ENCODE measurements around the gene P2RY10. TPM values are rescaled to one million over a fixed set of nuclear protein-coding genes. Genes with fewer than 3 reads are reported as not detected.

Gene P2RY10
- total and polyA plus RNA-seq, 2 of the 8 experiments (the other 6 are each of a cell fraction or from before 2014, with no cell fraction given): not detected

- TF ChIP-seq NANOG (IDR thresholded peaks at IDR 0.05; ENCODE audit: insufficient read depth, low read depth, low read length, poor library complexity, severe bottlenecking) (no peak), CEBPB (IDR thresholded peaks at IDR 0.05; ENCODE audit: low read depth, low read length) (no peak), ASH2L (IDR thresholded peaks at IDR 0.05; ENCODE audit: low read length) (no peak), EP300 (IDR thresholded peaks at IDR 0.05; ENCODE audit: borderline replicate concordance in 1 of 2, low read depth in 2 of 2, low read length in 2 of 2) (no peak), GABPA (IDR thresholded peaks at IDR 0.05; ENCODE audit: borderline replicate concordance, insufficient read depth, low read length) (no peak), CHD2 (IDR thresholded peaks at IDR 0.05; ENCODE audit: low read length) (no peak), CBX8 (IDR thresholded peaks at IDR 0.05; ENCODE audit: borderline replicate concordance, low read depth, low read length) (no peak), SIN3A (conservative IDR thresholded peaks at IDR 0.05 in 1 of 2, IDR thresholded peaks at IDR 0.05 in 1 of 2; ENCODE audit: low read depth in 1 of 2, low read length in 2 of 2) (no peak), SAP30 (IDR thresholded peaks at IDR 0.05; ENCODE audit: insufficient read depth, insufficient replicate concordance, low read length) (no peak), BACH1 (IDR thresholded peaks at IDR 0.05; ENCODE audit: low read length) (no peak), NRF1 (IDR thresholded peaks at IDR 0.05; ENCODE audit: low read depth, low read length) (no peak)
- Histone ChIP-seq H2BK12ac (ENCODE audit: low read depth, low read length) (no peak overlapping the region), H3K23me2 (ENCODE audit: low read depth, low read length) (no peaks in the 10 kb centered on the region), H2AFZ (ENCODE audit: low read length) (no peak overlapping the region), H3K36me3 (ENCODE audit: control insufficient read depth in 2 of 4, insufficient read depth in 4 of 4, low read length in 3 of 4) (no peaks in the 10 kb centered on the region), H3K9me3 (ENCODE audit: insufficient read depth in 2 of 2, low read depth in 1 of 2, low read length in 1 of 2) (no peaks in the 10 kb centered on the region), H4K91ac (replicated peaks; ENCODE audit: insufficient read length, low read length) (no peak overlapping the region), H3K79me1 (ENCODE audit: low read depth, low read length) (no peaks in the 10 kb centered on the region), H3K18ac (ENCODE audit: extremely low read depth, low read length) (no peak overlapping the region), H3K4me2 (ENCODE audit: insufficient read depth in 1 of 2, low read depth in 2 of 2, low read length in 2 of 2) (no peak overlapping the region), H2AK5ac (ENCODE audit: low read depth, low read length) (no peak overlapping the region), H3K4me3 (ENCODE audit: extremely low read depth in 1 of 4, insufficient read depth in 2 of 4, low read depth in 3 of 4, low read length in 4 of 4) (no peak overlapping the region), H4K5ac (ENCODE audit: insufficient read length, low read depth, low read length) (no peak overlapping the region), H3K56ac (replicated peaks; ENCODE audit: insufficient read length, low read depth, low read length) (no peak overlapping the region), H3K27me3 (replicated peaks in 1 of 4; ENCODE audit: control insufficient read depth in 3 of 4, extremely low read depth in 1 of 4, insufficient read depth in 3 of 4, low read length in 3 of 4) (no peaks in the 10 kb centered on the region), H2BK15ac (ENCODE audit: low read length) (no peak overlapping the region), H3K14ac (ENCODE audit: insufficient read length) (no peak overlapping the region), H3K4me1 (replicated peaks in 1 of 4; ENCODE audit: control insufficient read depth in 3 of 4, insufficient read depth in 4 of 4, low read length in 3 of 4) (no peaks in the 10 kb centered on the region), H3K4ac (replicated peaks; ENCODE audit: insufficient read length, low read depth, low read length) (no peak overlapping the region), H3K9ac (replicated peaks in 1 of 4; ENCODE audit: extremely low read depth in 1 of 4, low read depth in 3 of 4, low read length in 3 of 4) (no peak overlapping the region), H3K79me2 (ENCODE audit: control insufficient read depth in 1 of 2, insufficient read depth in 2 of 2, low read length in 2 of 2) (no peaks in the 10 kb centered on the region), H3K27ac (ENCODE audit: low read depth, low read length) (no peak overlapping the region), H2BK20ac (ENCODE audit: low read length) (no peak overlapping the region), H4K8ac (ENCODE audit: extremely low read depth, insufficient read depth, low read length) (no peak overlapping the region), H3K23ac (ENCODE audit: insufficient read length) (no peak overlapping the region), H4K20me1 (replicated peaks in 1 of 2; ENCODE audit: control insufficient read depth in 1 of 2, insufficient read depth in 2 of 2, low read length in 2 of 2) (no peaks in the 10 kb centered on the region), H2BK120ac (replicated peaks; ENCODE audit: low read depth, low read length) (no peak overlapping the region), H2BK5ac (ENCODE audit: low read depth, low read length) (no peak overlapping the region)
- 86% methylated on average over 1 of the region's 1 CpG; no CpG with 5 or more reads in 1 of the 2 experiments for WGBS, 2 experiments (ENCODE audit: extremely low coverage in 1 of 2, insufficient coverage in 1 of 2, insufficient read length in 1 of 2, insufficient replicate concordance in 2 of 2, low coverage in 1 of 2, low lambda C conversion rate in 2 of 2, missing lambda C conversion rate in 1 of 2)
- CTCF ChIA-PET (ENCODE audit: partially characterized antibody): no interaction called here
- FAIRE-seq (no peak), DNase-seq (ENCODE audit: low read depth in 1 of 2, low spot score in 2 of 2) (no peak)
- POLR2A ChIA-PET (ENCODE audit: partially characterized antibody): no interaction called here
Observed at GRCh38 chrX:78946178-78946931, 1.2 kb downstream of the P2RY10 start.

All from H1 (cell line).